Brain microvascular endothelial cell (primary cell): ENCODE measurements around the gene CXorf38.

Experiments used
- DNase-seq: peaks from one replicate; pipeline ENCODE4 v3.0.0-alpha.2; 2020
- H3K27ac ChIP-seq: fragments of 250-450 bp; sonication (Bioruptor Pico); 2 replicates; pipeline ENCODE4 v1.5.1; 2020; ENCODE audit warnings: mild to moderate bottlenecking, moderate library complexity
- H3K27me3 ChIP-seq: fragments of 250-450 bp; sonication (Bioruptor Pico); replicated peaks from 2 replicates; pipeline ENCODE4 v1.5.1; 2020; ENCODE audit warnings: mild to moderate bottlenecking
- H3K36me3 ChIP-seq: fragments of 250-450 bp; sonication (Bioruptor Pico); replicated peaks from 2 replicates; pipeline ENCODE4 v1.5.1; 2020; ENCODE audit warnings: mild to moderate bottlenecking
- H3K4me3 ChIP-seq: 2 replicates; pipeline ENCODE4 v1.5.1; 2011; ENCODE audit warnings: low read depth, mild to moderate bottlenecking, control low read depth, low read length, moderate library complexity
- in situ Hi-C: cut with HindIII; loops from 2 replicates; pipeline ENCODE4 v1.10.0; 2017; ENCODE audit warnings: low sequenced_read_pairs, low pct_ligation_motif_present
- TF ChIP-seq, protein P1 (sequence below): IDR thresholded peaks from 2 replicates; pipeline ENCODE4 v1.5.1; 2011; ENCODE audit warnings: low read depth, mild to moderate bottlenecking, moderate library complexity, low read length, control low read depth, inconsistent platforms; ENCODE audit errors: missing control alignments

Gene CXorf38

GRCh38 chrX:40660381-40660780 is 13.0 kb upstream of the CXorf38 start:
- TF ChIP-seq, protein P1, sequence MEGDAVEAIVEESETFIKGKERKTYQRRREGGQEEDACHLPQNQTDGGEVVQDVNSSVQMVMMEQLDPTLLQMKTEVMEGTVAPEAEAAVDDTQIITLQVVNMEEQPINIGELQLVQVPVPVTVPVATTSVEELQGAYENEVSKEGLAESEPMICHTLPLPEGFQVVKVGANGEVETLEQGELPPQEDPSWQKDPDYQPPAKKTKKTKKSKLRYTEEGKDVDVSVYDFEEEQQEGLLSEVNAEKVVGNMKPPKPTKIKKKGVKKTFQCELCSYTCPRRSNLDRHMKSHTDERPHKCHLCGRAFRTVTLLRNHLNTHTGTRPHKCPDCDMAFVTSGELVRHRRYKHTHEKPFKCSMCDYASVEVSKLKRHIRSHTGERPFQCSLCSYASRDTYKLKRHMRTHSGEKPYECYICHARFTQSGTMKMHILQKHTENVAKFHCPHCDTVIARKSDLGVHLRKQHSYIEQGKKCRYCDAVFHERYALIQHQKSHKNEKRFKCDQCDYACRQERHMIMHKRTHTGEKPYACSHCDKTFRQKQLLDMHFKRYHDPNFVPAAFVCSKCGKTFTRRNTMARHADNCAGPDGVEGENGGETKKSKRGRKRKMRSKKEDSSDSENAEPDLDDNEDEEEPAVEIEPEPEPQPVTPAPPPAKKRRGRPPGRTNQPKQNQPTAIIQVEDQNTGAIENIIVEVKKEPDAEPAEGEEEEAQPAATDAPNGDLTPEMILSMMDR: no peak
- in situ Hi-C loops: no loop called here
- no peak overlapping the region for H3K27ac ChIP-seq

DNA sequence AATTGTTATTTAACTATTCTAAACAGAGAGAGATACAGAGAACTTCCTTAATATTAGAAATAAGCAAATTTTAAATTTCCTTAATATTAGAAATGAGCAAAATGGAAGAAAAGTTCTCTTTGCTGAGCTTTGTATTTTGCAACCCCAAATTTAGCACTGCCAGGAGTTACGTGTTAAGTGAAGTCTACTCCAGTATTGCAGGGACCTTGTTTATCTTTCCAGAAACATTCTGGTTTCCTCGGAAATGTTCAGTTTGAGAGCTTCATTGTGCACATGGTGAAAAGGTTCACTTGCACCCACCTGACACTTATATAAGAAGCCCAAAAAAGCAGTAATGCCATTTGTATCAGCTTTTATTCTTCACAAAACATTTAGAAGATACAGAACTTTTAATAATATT is 6.2 kb upstream of the CXorf38 start:
- Histone ChIP-seq H3K27me3 (no peaks in the 10 kb centered on the region), H3K36me3 (peaks cover 8% of the 10 kb centered on the region), H3K4me3 (no peak overlapping the region), H3K27ac (no peak overlapping the region)
- in situ Hi-C loops: no loop called here
- DNase-seq: no peak
- TF ChIP-seq, protein P1: no peak

More at GRCh38 chrX:40660381-40660780, 13.0 kb upstream of the CXorf38 start:
- DNase-seq: no peak
- Histone ChIP-seq H3K27me3 (no peaks in the 10 kb centered on the region), H3K36me3 (peaks cover 11% of the 10 kb centered on the region), H3K4me3 (no peak overlapping the region)

DNA sequence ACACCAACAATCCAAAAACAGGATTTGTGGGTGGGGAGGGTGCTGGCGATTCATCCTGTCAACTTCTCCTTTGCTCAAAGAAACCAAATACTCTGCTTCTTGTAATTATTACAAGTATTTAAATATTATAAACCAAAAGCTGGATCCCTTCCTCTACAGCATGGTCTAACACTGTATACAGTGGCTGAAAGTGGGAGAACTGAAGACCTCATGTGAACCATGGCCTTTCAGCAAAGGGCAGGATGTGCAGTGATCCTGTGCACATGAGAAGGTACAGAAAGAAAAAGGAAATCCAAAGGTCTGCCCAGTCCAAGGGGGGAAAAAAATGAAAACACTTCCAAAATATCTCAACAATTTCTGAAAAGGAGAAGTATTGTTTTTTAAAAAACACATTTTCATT is 5.3 kb upstream of the CXorf38 start:
- Histone ChIP-seq H3K27me3 (no peaks in the 10 kb centered on the region), H3K36me3 (peaks cover 8% of the 10 kb centered on the region), H3K4me3 (no peak overlapping the region), H3K27ac (no peak overlapping the region)
- TF ChIP-seq, protein P1: no peak
- DNase-seq: no peak
- in situ Hi-C loops: no loop called here

DNA sequence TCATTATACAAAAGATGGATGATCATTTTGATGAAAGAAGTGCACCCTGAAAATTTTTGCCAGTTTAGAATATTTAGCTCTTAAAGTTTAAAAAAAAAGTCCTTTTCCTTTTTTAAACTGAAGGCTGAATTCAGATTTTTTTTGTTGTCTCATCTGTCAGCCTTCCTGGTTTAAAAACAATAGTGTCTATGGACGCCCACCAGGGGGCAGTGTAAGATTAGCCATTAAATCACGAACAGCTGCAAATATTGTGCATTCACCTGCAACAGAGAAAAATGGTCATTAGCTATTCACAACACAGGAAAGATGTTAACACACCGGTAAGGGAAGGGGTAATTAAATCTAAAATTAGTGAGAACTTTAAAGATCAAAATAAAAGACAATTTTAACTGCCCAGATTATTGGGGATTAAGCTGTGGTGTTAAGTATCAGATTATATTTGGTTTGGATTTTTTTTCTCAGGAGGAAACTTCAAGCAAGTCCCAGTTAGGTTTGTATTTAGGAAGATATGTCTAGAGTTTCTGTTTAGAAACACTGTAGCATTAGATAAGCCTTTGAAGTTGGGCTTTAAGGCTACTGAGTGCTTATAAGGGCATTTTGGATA is 4.4 kb upstream of the CXorf38 start:
- in situ Hi-C loops: no loop called here
- Histone ChIP-seq H3K27ac (no peak overlapping the region), H3K27me3 (no peaks in the 10 kb centered on the region), H3K36me3 (peaks cover 5% of the 10 kb centered on the region), H3K4me3 (no peak overlapping the region)
- peak; percentile 61 for DNase-seq
- TF ChIP-seq, protein P1: peak; percentile 72

DNA sequence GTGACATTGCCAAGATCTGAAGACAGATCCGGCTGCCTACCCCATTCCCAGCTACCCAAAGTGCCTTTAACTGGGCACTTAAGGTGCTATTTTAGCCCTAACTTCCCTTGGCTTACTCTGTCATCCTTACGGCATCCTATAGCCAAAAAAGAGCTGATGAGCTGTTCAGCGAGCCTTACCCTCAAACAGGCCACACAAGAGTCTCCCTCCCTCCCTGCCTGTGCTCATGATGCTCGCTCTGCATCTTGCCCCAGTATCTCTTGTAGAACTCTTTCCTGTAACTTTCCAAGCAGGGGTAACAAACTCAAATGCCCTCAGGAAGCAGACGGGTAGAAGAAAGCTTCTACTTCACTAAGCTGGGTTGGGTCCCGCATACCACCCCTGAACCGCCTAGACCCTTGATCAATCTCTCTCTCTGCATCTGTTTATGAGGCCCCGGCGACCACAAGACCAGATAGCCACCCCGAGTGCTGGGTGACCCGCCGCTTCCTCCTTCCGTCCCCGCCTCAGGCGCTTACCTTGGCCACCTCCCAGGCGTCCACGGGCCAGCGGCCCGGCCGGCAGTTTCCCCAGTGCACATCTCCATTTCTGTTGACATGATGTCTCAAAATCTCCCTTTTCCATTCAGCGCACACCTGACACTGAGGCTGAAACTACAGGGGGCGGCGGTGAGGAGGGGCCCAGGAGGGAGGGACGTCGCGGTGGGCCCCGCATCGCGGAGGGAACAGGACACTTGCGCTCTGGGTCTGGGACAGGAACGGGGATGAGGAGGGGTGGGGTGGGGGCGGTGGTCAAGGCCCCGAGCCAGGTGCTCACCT is 663 bp downstream of the CXorf38 start:
- no peaks in the 10 kb centered on the region for H3K36me3 ChIP-seq
- in situ Hi-C loops: no loop called here
- H3K27ac ChIP-seq: peak overlapping the region; percentile 51
- DNase-seq: peak; percentile 1
- peak overlapping the region; percentile 76 for H3K4me3 ChIP-seq
- no peaks in the 10 kb centered on the region for H3K27me3 ChIP-seq
- TF ChIP-seq, protein P1: no peak
